Ovary (tissue), 9 donors: ENCODE measurements around the gene HEATR5A. TPM values are rescaled to one million over a fixed set of nuclear protein-coding genes. Genes with fewer than 3 reads are reported as not detected.
"Not testable (repeated sequence)": the region's sequence is repeated elsewhere in the genome, so short reads cannot be mapped to it uniquely, and the experiment has no call there.

Experiments
- DNase-seq, 5 donors: peaks; one replicate each; pipeline ENCODE4 v3.0.0-alpha.2; 2019 to 2020
- H3K27ac ChIP-seq, 2 donors: fragments of 200-600 bp; one replicate each; pipeline versions ENCODE4 v1.5.1 to v1.8.0; 2019 to 2022
- H3K27me3 ChIP-seq: fragments of 200-600 bp; one replicate; pipeline ENCODE4 v1.8.0; 2022
- H3K36me3 ChIP-seq: fragments of 200-600 bp; sonication (generic); one replicate; pipeline ENCODE4 v1.5.1; 2019
- H3K4me1 ChIP-seq: one replicate; pipeline ENCODE4 v1.8.1; 2013; ENCODE audit warnings: mild to moderate bottlenecking, moderate library complexity; ENCODE audit not compliant: insufficient read depth
- H3K4me3 ChIP-seq: fragments of 200-600 bp; sonication (generic); one replicate; pipeline ENCODE4 v1.5.1; 2017
- H3K9me3 ChIP-seq, 2 donors: fragments of 200-600 bp in 1 of 2; sonication (generic) in 1 of 2; one replicate each; pipeline versions ENCODE4 v1.5.1 to v1.8.1; 2013 to 2019; ENCODE audit warnings: mild to moderate bottlenecking in 1 of 2, moderate library complexity in 1 of 2
- CTCF ChIP-seq, 3 donors: fragments of 450-650 bp in 2 of 3; fragments of 200-600 bp in 1 of 3; IDR thresholded peaks; one replicate each; pipeline versions ENCODE4 v1.5.1 to v1.8.0; 2016 to 2022; ENCODE audit warnings: antibody characterized with exemption in 3 of 3, mild to moderate bottlenecking in 1 of 3
- EP300 ChIP-seq: sonication (generic); formaldehyde crosslinking; IDR thresholded peaks from one replicate; pipeline ENCODE4 v1.6.1; 2017; ENCODE audit warnings: antibody characterized with exemption
- POLR2A ChIP-seq: fragments of 450-650 bp; IDR thresholded peaks from one replicate; pipeline ENCODE4 v1.6.1; 2017; ENCODE audit warnings: antibody characterized with exemption, mild to moderate bottlenecking, moderate library complexity
- WGBS, 3 donors: extraction: QIAGEN DNeasy Blood & Tissue Kit in 1 of 3; methylation state at CpG; one replicate each; pipeline versions ENCODE4 v1.1.5 to v1.1.7; 2013 to 2017; 5-methylcytosine and 5-hydroxymethylcytosine counted together
- intact Hi-C, 4 donors: fragments of 100-400 bp; cut with DNase I; formaldehyde crosslinking; loops; one replicate each; pipeline versions ENCODE4 v1.11.0 to v1.15.1; 2022 to 2023
- polyA plus RNA-seq, 2 donors: library from polyadenylated mRNA; stranded (reverse); fragments of 200-250 nt in 1 of 2; fragments of 350-450 nt in 1 of 2; fragmentation: Illumina TruSeq in 1 of 2; extraction: RNeasy Lipid Tissue Mini Kit (QIAGEN cat#74804) in 1 of 2; gene quantifications; one replicate each; pipeline ENCODE4 v1.2.3, GENCODE V29; 2013 to 2014
- total RNA-seq, 7 donors: library from RNA; depleted of rRNA in 2 of 7; stranded (reverse); fragments of >200 nt in 2 of 7; fragmentation: NEBNext Ultra II Directional in 3 of 7; extraction: Animal tissue kit (Norgen Biotek cat#: 25700) in 3 of 7; gene quantifications; one replicate each; pipeline versions ENCODE4 v1.1.0 to v1.2.4, GENCODE V29; 2016 to 2023
- donor health status: DM: no; HTN: no; CAD: no; lungs with moderate emphysema.
- donor health status: DM: no; HTN: no; CAD: no.
- donor health status: Bipolar disorder and iron deficiency.
- donor health status: DM: yes; HTN: yes; CAD: no.
- donor health status: DM: no; HTN: no; CAD: no.
- donor health status: DM: yes; HTN: yes; CAD: no.

The HEATR5A gene
- total and polyA plus RNA-seq, 9 donors = 6.2 to 32.9 (median 22.4) TPM

GRCh38 chr14:31363331-31364073, 56.8 kb downstream of the HEATR5A start:
- DNase-seq = no peak
- WGBS, 3 donors = 49 to 68% (median 65%) methylated on average over 5 of the region's 5 CpGs
- H3K4me3 ChIP-seq = no peak overlapping the region
- no peak overlapping the region for H3K27ac ChIP-seq
- no peaks in the 10 kb centered on the region for H3K4me1 ChIP-seq
- H3K9me3 ChIP-seq = no peaks in the 10 kb centered on the region
- no peaks in the 10 kb centered on the region for H3K27me3 ChIP-seq
- intact Hi-C loops = no loop called here
- TF ChIP-seq POLR2A = no peak
- TF ChIP-seq EP300 = no peak
- TF ChIP-seq CTCF (IDR thresholded peaks at IDR 0.05) = no peak
- no peaks in the 10 kb centered on the region for H3K36me3 ChIP-seq

GRCh38 chr14:31362746-31363145, 57.6 kb downstream of the HEATR5A start:
- no peak for TF ChIP-seq POLR2A
- no peak for TF ChIP-seq CTCF (IDR thresholded peaks at IDR 0.05)
- no peak for TF ChIP-seq EP300
- H3K4me3 ChIP-seq = no peak overlapping the region
- no peak for DNase-seq
- H3K36me3 ChIP-seq = no peaks in the 10 kb centered on the region
- no peak overlapping the region for H3K27ac ChIP-seq
- H3K27me3 ChIP-seq = no peaks in the 10 kb centered on the region
- 94 to 96% (median 94%) methylated on average over 4 of the region's 4 CpGs for WGBS, 3 donors
- H3K4me1 ChIP-seq = no peaks in the 10 kb centered on the region
- intact Hi-C loops = no loop called here
- no peaks in the 10 kb centered on the region for H3K9me3 ChIP-seq

GRCh38 chr14:31361761-31362160, 58.6 kb downstream of the HEATR5A start:
- intact Hi-C loops = not testable (repeated sequence)

GRCh38 chr14:31360919-31361662, 59.3 kb downstream of the HEATR5A start:
- Histone ChIP-seq H3K9me3 (no peaks in the 10 kb centered on the region), H3K4me3 (no peak overlapping the region), H3K36me3 (no peaks in the 10 kb centered on the region), H3K4me1 (peaks cover 1% of the 10 kb centered on the region), H3K27me3 (no peaks in the 10 kb centered on the region), H3K27ac (no peak overlapping the region)
- intact Hi-C loops = no loop called here
- TF ChIP-seq CTCF (IDR thresholded peaks at IDR 0.05) (no peak), EP300 (no peak), POLR2A (no peak)
- DNase-seq = no peak
- WGBS, 3 donors = 86 to 90% (median 86%) methylated on average over 3 of the region's 3 CpGs

More at GRCh38 chr14:31361761-31362160, 58.6 kb downstream of the HEATR5A start:
- H3K4me3 ChIP-seq, H3K36me3 ChIP-seq, H3K9me3 ChIP-seq, H3K27ac ChIP-seq, DNase-seq, H3K27me3 ChIP-seq, H3K4me1 ChIP-seq: not testable (repeated sequence)
- WGBS, 3 donors = 93 to 96% (median 94%) methylated on average over 4 of the region's 4 CpGs

GRCh38 chr14:31357279-31357678, 63.1 kb downstream of the HEATR5A start:
- Histone ChIP-seq H3K4me3 (no peak overlapping the region), H3K36me3 (no peaks in the 10 kb centered on the region), H3K27me3 (no peaks in the 10 kb centered on the region), H3K27ac (no peak overlapping the region), H3K9me3 (no peaks in the 10 kb centered on the region), H3K4me1 (peaks cover 1% of the 10 kb centered on the region)
- DNase-seq = no peak
- no peak for TF ChIP-seq POLR2A
- no peak for TF ChIP-seq CTCF (IDR thresholded peaks at IDR 0.05)
- no peak for TF ChIP-seq EP300
- WGBS, 3 donors = 75 to 79% (median 77%) methylated on average over 3 of the region's 3 CpGs
- intact Hi-C loops = loop anchor here in 1 of 4 donors (5.0 to 10.0 kb wide), 2 partner anchors 152 to 375 kb away; partner anchors contain the start of gene HECTD1
